SK-N-MC (cell line): Measurements from ENCODE around the gene ECM1.

ENCODE experiments used
- EZH2 ChIP-seq: fragments of 200-600 bp; sonication (generic); IDR thresholded peaks from one replicate; pipeline ENCODE4 v1.6.1; 2017; ENCODE audit warnings: antibody characterized with exemption
- FOXP2 ChIP-seq: optimal IDR thresholded peaks from 2 replicates; pipeline ENCODE3; 2011; ENCODE audit warnings: mild to moderate bottlenecking, moderate library complexity; ENCODE audit not compliant: insufficient read depth; ENCODE audit errors: extremely low read length, control extremely low read depth
- POLR2AphosphoS5 ChIP-seq: IDR thresholded peaks from 2 replicates; pipeline ENCODE4 v1.6.1; 2012; ENCODE audit warnings: mild to moderate bottlenecking, low read depth, low read length, borderline replicate concordance

GRCh38 chr1:150528196-150528595, 20.3 kb downstream of the ECM1 start:
- TF ChIP-seq POLR2AphosphoS5 (no peak), EZH2 (no peak), FOXP2 (no peak)
